Measurements from ENCODE around the gene BPIFA3.
A peak's percentile ranks its signal among the peaks of the same experiment; 100 is the strongest.
"Not testable (repeated sequence)": the region's sequence is repeated elsewhere in the genome, so short reads cannot be mapped to it uniquely, and the experiment has no call there.

The BPIFA3 gene

DNA sequence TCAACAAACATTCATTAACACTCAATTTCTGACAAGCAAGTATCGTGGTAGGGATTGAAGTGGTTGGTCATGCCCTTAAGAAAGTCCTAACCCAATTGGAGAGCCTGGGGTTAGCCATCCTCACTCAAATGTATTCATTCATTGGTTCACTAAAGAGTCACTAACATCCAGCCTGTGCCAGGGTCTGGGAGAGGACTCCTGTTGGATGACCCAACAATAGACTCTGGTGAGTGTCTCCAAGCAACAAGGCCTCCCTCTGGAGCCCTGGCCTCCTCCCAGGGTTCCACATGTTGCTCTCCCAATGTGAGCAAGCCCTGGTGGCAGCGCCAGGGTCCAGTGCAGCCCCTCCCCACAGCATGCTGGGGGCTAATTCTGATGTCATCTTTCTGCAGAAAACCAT lies at the start of gene BPIFA3:
BPIFA3 (plus strand) TSS at position 301 of the 400 bp plus-strand sequence. CDS start 185 bp downstream, outside the sequence.
- DNase-seq (ENCODE audit: low read depth, low spot score): no peak

GRCh38 chr20:33167859-33168258 lies 49.3 kb upstream of the BPIFA3 start, which contains the start of gene BPIFA2:
BPIFA2 (plus strand) TSS chr20:33168159; CDS start chr20:33169146, 987 bp downstream.
- no peak for DNase-seq (ENCODE audit: low read depth, low spot score)

DNA sequence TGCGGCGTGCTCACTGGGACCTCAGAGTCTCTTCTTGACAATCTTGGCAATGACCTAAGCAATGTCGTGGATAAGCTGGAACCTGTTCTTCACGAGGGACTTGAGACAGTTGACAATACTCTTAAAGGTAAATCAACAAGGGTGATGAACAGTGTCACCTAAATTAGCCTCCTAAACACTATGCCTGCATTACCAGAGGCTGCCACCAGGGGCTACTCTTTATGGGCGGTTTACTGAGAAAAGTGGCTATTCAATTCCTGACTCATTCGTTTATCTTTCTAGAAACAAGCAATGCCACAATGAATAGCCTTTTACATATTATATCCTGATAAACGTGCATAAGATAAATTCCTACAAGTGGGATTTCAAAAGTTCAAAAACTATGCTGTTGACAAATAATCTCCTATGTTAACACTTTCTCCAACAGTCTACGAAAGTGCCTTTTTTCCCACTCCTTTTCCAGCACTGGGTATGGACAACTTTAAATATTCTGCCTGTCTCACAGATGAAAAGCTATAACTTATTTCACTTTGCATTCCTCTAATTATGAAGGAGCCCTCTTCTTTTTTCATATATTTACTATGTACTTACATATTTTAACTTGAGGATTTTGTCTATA lies 47.9 kb upstream of the BPIFA3 start:
- DNase-seq (ENCODE audit: low read depth, low spot score): no peak

DNA sequence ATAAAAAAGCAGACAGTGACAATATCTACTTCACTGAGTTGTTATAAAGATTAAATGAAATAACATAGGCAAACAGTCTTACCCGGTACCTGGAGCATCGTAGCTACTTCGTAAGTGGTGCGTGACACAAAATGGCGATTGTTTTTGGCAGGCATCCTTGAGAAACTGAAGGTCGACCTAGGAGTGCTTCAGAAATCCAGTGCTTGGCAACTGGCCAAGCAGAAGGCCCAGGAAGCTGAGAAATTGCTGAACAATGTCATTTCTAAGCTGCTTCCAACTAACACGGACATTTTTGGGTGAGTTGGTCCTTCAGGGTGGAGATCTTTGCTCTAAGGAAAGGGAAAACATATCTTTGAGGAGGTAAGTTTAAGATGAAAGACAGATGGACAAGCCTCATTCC lies 44.4 kb upstream of the BPIFA3 start:
- no peak for DNase-seq (ENCODE audit: low read depth, low spot score)

GRCh38 chr20:33175123-33175522 lies 42.0 kb upstream of the BPIFA3 start:
- DNase-seq (ENCODE audit: low read depth, low spot score): no peak

DNA sequence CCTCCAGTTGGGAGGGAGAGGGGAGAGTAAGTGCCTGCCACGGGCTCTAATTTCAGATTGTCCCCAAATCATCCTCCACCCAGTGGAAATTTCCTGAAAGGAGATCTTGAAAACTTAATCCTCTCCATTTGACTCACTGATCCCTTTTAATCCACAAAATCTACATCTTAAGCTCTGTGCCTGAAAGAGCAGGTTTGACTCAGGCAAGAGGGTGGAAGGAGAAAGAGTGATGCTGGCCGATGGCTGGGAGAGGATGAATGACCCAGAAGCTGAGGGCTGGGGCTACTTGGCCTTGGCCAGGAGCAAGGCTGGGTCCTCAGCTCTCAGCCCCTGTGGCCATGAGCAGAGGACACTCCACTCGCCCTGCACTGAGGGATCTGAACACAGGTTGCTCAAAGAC lies 41.1 kb upstream of the BPIFA3 start:
- no peak for DNase-seq (ENCODE audit: low read depth, low spot score)

GRCh38 chr20:33177866-33178265 lies 39.3 kb upstream of the BPIFA3 start:
- DNase-seq (ENCODE audit: low read depth, low spot score): no peak

DNA sequence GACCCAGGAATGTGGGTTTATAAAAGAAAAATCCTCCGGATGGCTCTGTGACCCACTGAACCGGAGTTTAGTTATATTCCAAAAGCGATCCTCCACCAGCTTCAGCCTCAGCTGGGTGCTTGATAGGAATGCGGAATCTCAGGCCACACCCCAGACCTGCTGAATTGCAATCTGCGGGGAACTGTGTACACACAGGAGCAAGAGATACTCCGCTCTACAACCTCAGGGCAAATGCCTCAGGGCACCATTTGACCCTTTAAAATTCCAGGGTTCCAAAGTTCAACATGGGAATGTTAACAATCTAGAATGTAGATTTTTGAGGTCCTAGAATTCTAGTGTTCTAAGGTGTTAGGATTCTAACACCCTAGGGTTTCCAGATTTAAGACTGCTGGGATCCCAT lies 38.4 kb upstream of the BPIFA3 start:
- DNase-seq (ENCODE audit: low read depth, low spot score): no peak

GRCh38 chr20:33180169-33180568 lies 37.0 kb upstream of the BPIFA3 start:
- no peak for DNase-seq (ENCODE audit: low read depth, low spot score)

GRCh38 chr20:33181482-33182093 lies 35.6 kb upstream of the BPIFA3 start:
- DNase-seq (ENCODE audit: low read depth, low spot score): no peak

DNA sequence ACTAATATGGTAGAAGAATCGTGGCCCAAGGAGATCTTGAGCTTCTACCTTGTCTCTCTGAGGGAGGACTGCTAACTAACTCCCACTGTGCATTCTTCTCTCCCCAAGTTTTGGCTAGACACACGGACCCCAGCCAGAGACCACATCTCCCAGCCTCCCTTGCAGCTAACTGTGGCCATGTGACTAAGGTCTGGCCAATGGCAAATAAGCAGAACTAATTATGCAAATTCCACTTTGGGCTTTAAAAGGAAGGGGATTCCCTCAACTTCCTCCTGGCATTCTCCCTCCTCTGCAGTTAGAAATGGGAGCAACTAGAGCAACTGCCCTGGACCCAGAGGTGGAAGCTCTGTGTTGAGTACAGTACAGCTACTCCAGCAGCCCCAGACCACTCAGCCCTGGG lies 33.8 kb upstream of the BPIFA3 start:
- DNase-seq (ENCODE audit: low read depth, low spot score): no peak

GRCh38 chr20:33185031-33185590 lies 32.0 kb upstream of the BPIFA3 start:
- DNase-seq (ENCODE audit: low read depth, low spot score): not testable (repeated sequence)

DNA sequence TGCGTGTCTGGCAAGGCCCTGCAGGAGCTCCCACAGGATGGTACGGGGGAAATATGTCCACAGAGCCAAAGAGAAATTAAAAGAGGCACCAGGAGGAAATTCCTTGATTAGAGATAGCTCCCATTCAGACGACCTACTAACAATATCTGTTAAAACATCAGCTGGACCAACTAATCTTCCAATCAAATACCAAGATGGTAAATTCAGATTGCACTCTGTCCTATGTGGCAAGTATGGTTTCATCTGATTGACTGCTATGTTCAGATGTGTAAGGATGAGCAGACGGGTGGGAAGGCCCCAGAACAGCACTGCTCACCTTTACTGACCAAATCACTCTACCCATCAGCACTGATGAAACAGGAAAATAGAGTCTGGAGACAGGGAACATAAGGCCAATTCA lies 29.7 kb upstream of the BPIFA3 start:
- no peak for DNase-seq (ENCODE audit: low read depth, low spot score)

GRCh38 chr20:33188421-33188820 lies 28.7 kb upstream of the BPIFA3 start:
- no peak for DNase-seq (ENCODE audit: low read depth, low spot score)

DNA sequence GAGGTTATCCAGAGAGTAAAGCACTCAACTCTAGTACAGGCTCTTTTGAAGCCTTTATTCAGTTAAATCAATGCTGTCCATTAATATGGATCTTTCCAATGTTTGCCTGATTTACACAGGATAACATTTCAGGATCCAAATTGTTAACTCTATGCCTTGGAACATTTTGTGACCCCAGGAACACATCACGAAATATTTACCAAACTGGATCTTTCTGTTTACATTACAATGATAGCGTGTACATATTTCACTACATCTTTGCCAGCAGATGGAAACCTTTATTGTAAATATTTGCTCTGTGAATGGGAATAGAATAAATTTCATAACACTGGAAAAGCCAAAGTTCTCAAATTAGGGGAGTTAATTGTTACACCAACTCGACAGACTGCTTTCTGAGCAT lies 25.7 kb upstream of the BPIFA3 start:
- no peak for DNase-seq (ENCODE audit: low read depth, low spot score)

- no peak for DNase-seq (ENCODE audit: low read depth, low spot score)
Observed at GRCh38 chr20:33191955-33192354, 25.2 kb upstream of the BPIFA3 start.

- DNase-seq (ENCODE audit: low read depth, low spot score): peak; percentile 6
Observed at GRCh38 chr20:33192912-33193501, 24.1 kb upstream of the BPIFA3 start.

- DNase-seq (ENCODE audit: low read depth, low spot score): no peak
Observed at GRCh38 chr20:33199026-33199425, 18.1 kb upstream of the BPIFA3 start.

DNA sequence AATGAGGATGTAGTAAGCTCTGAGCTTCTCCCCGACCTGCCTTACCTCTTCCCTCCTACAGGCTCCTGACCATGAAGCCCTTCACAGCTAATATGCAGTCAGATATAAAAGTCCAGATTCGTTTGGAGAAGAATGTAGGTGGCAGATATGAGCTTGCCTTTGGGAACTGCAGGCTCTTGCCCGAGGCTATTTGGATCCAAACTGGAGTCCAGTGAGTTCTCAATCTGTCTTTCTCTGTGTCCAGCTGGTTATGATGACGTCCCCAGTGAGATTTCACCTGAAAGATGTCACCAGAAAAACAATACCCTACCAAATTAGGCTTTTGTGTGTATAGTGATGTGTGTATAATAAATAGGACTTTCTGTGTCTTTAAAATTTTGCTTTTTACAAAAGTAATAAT lies 14.7 kb upstream of the BPIFA3 start:
- DNase-seq (ENCODE audit: low read depth, low spot score): no peak

DNA sequence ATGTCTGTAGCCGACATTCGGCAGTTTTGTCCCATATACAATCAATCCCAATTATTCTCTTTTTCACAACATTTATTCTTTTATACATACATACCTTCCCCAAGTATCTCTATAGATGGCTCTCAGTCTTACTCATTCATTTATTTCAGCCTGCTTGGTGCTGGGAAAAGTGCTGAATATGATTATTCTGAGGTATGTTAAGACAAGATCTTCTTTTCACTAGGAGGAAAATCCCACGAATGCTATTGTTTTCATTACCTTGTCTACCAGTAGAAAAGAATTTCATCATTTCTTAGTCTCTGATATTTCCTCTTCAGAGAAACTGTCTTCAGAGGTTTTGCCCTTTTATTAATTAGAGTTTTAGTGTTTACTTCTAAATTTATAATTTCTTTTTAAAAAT lies 13.7 kb upstream of the BPIFA3 start:
- DNase-seq (ENCODE audit: low read depth, low spot score): no peak

DNA sequence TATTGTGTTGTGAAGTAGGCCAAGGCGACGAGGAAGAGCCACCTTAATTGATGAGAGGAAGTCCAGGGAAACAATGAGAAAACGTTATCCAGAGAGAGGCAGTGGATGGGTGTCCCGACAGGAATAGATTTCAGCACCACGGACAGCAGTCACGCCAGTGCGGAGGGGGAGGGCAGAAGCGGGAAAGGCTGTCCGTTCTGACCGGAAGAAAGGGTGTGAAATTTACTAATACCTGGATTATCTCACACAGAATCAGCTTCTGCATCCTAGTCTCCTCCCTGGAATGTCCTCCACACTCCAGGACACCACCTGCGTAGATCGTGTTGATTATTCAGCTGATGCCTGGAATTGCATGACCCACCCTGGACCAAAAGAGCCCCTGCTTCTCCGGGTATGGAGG lies 7.4 kb upstream of the BPIFA3 start:
- DNase-seq (ENCODE audit: low read depth, low spot score): peak; percentile 83

GRCh38 chr20:33210371-33210770 lies 6.8 kb upstream of the BPIFA3 start:
- no peak for DNase-seq (ENCODE audit: low read depth, low spot score)

Data from astrocyte of the hippocampus (primary cell).